K562 (cell line): Measurements from ENCODE around the gene JPT2. TPM values are rescaled to one million over a fixed set of nuclear protein-coding genes. Genes with fewer than 3 reads are reported as not detected.

ENCODE experiments used
- CC2D1A ChIP-seq: fragments of 450-650 bp; IDR thresholded peaks from 2 replicates; pipeline ENCODE4 v1.6.1; 2017; ENCODE audit warnings: mild to moderate bottlenecking
- CCAR2 ChIP-seq: fragments of 200-400 bp; formaldehyde crosslinking; IDR thresholded peaks from 2 replicates; pipeline ENCODE4 v1.6.1; 2017; ENCODE audit warnings: mild to moderate bottlenecking, low read depth, low read length
- DACH1 ChIP-seq: fragments of 450-650 bp; IDR thresholded peaks from 2 replicates; pipeline ENCODE4 v1.6.1; 2018; ENCODE audit not compliant: partially characterized antibody
- FOXM1 ChIP-seq, 2 experiments: fragments of 450-650 bp in 1 of 2; sonication (generic) in 1 of 2; formaldehyde crosslinking in 1 of 2; IDR thresholded peaks; 2 replicates each; pipeline versions ENCODE4 v1.6.1 to v1.9.0; 2017 to 2022; ENCODE audit warnings: low read depth in 2 of 2, mild to moderate bottlenecking in 2 of 2, missing genetic modification reagents in 1 of 2, moderate library complexity in 1 of 2
- MED1 ChIP-seq: sonication (generic); formaldehyde crosslinking; IDR thresholded peaks from 2 replicates; pipeline ENCODE4 v1.8.1; 2023; ENCODE audit warnings: missing genetic modification reagents, borderline replicate concordance
- NR2C2 ChIP-seq, 2 experiments: fragments of 200-800 bp in 1 of 2; sonication (Bioruptor generic) in 1 of 2; sonication (generic) in 1 of 2; formaldehyde crosslinking in 1 of 2; IDR thresholded peaks; 2 replicates each; pipeline versions ENCODE4 v1.6.1 to v1.8.0; 2016 to 2022; ENCODE audit warnings: mild to moderate bottlenecking in 1 of 2, missing compliant biosample characterization in 1 of 2, missing genetic modification characterization in 1 of 2, missing genetic modification reagents in 1 of 2
- SPI1 ChIP-seq: IDR thresholded peaks from 2 replicates; pipeline ENCODE4 v1.6.1; 2011; ENCODE audit warnings: low read depth, low read length, control low read depth, borderline replicate concordance
- TEAD1 ChIP-seq, 2 experiments: fragments of 450-650 bp in 1 of 2; sonication (generic) in 1 of 2; formaldehyde crosslinking; IDR thresholded peaks; 2 replicates each; pipeline versions ENCODE4 v1.4.0 to v1.8.0; 2020 to 2022; ENCODE audit warnings: mild to moderate bottlenecking in 2 of 2, missing genetic modification reagents in 1 of 2
- ZNF217 ChIP-seq: sonication (generic); formaldehyde crosslinking; IDR thresholded peaks from 2 replicates; pipeline ENCODE4 v1.8.0; 2022; ENCODE audit warnings: mild to moderate bottlenecking, missing genetic modification reagents
- polyA plus RNA-seq, 8 experiments: library from polyadenylated mRNA; depleted of rRNA in 4 of 8; stranded (reverse) in 5 of 8; unstranded in 3 of 8; fragments of >200 nt; fragmentation: Nextera tagmentation in 2 of 8; fragmentation: Illumina TruSeq in 1 of 8; extraction: Ambion mirVana in 2 of 8; extraction: Trizol in 1 of 8; gene quantifications; 2 replicates each; pipeline versions ENCODE4 v1.2.1 to v1.2.3, GENCODE V29; 2011 to 2014; ENCODE audit warnings: inconsistent platforms in 1 of 8, missing spikeins in 1 of 8
- total RNA-seq, 7 experiments: library from RNA; depleted of rRNA in 6 of 7; stranded (reverse); fragments of >200 nt in 6 of 7; fragmentation: Illumina TruSeq in 2 of 7; extraction: Trizol in 2 of 7; gene quantifications; 2 replicates each; pipeline versions ENCODE4 v1.2.1 to v1.2.3, GENCODE V29; 2011 to 2021; ENCODE audit warnings: low replicate concordance in 1 of 7
- TF ChIP-seq, protein P1 (sequence below): fragments of 450-650 bp; formaldehyde crosslinking; IDR thresholded peaks from 2 replicates; pipeline ENCODE4 v1.4.0; 2022; ENCODE audit warnings: missing genetic modification characterization
- TF ChIP-seq, protein P2 (sequence below): sonication (generic); formaldehyde crosslinking; IDR thresholded peaks from 2 replicates; pipeline ENCODE4 v1.8.1; 2022; ENCODE audit warnings: missing genetic modification reagents
- TF ChIP-seq, protein P3 (sequence below): sonication (generic); formaldehyde crosslinking; IDR thresholded peaks from 2 replicates; pipeline ENCODE4 v1.8.1; 2023; ENCODE audit warnings: mild to moderate bottlenecking, missing genetic modification reagents
- TF ChIP-seq, protein P4 (sequence below): fragments of 450-650 bp; IDR thresholded peaks from 2 replicates; pipeline ENCODE4 v1.6.1; 2016; ENCODE audit warnings: antibody characterized with exemption
- TF ChIP-seq, protein P5 (sequence below): sonication (generic); formaldehyde crosslinking; IDR thresholded peaks from 2 replicates; pipeline ENCODE4 v1.9.0; 2022; ENCODE audit warnings: mild to moderate bottlenecking, missing genetic modification reagents
- TF ChIP-seq, protein P6 (sequence below): fragments of 450-650 bp; IDR thresholded peaks from 2 replicates; pipeline ENCODE4 v1.6.1; 2016; ENCODE audit warnings: missing biosample characterization, missing genetic modification characterization

JPT2 gene
- total and polyA plus RNA-seq, 9 of the 15 experiments (the other 6 are each of a cell fraction or from before 2014, with no cell fraction given) = 25.5 to 133 (median 106) TPM

DNA sequence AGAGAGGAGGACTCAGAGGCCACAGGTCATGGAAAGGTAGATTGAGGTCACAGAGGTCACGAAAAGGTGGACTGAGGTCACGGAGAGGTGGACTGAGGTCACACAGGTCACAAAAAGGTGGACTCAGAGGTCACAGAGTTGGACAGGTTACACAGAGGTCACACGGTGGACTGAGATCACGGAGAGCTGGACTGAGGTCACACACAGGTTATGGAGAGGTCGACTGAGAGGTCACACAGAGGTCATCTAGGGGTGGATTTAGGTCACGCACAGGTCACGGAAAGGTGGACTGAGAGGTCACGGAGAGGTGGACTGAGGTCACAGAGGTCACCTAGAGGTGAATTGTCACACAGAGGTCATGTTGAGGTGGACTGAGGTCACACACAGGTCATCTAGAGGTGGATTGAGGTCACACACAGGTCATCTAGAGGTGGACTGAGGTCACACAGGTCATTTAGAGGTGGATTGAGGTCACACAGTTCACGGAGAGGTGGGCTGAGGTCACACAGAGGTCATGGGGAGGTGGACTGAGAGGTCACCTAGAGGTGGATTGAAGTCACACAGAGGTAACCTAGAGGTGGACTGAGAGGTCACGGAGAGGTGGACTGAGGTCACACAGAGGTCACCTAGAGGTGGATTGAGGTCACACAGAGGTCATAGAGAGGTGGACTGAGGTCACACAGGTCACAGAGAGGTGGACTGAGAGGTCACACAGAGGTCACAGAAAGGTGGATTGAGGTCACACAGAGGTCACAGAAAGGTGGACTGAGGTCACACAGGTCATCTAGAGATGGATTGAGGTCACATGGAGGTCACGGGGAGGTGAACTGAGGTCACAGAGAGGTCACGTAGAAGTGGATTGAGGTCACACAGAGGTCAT lies 26.7 kb upstream of the JPT2 start (continued):
- TF ChIP-seq MED1 (CRISPR knock-in tag) (no peak), ZNF217 (peak; percentile 19; the same call in 1 of the 2 replicates), NR2C2 (CRISPR knock-in tag; IDR thresholded peaks at IDR 0.05) (peak; percentile 95), NR2C2 (tag; IDR thresholded peaks at IDR 0.05) (peak; percentile 93), SPI1 (no peak), CCAR2 (no peak), TEAD1 (CRISPR knock-in tag; IDR thresholded peaks at IDR 0.05) (no peak), DACH1 (no peak), FOXM1 (IDR thresholded peaks at IDR 0.05; ENCODE audit: low read depth) (no peak), FOXM1 (CRISPR knock-in tag; IDR thresholded peaks at IDR 0.05; ENCODE audit: low read depth) (0 out of 2 replicates have a peak, but pooled peaks have one; percentile 75), CC2D1A (no peak)
- TF ChIP-seq, protein P1, sequence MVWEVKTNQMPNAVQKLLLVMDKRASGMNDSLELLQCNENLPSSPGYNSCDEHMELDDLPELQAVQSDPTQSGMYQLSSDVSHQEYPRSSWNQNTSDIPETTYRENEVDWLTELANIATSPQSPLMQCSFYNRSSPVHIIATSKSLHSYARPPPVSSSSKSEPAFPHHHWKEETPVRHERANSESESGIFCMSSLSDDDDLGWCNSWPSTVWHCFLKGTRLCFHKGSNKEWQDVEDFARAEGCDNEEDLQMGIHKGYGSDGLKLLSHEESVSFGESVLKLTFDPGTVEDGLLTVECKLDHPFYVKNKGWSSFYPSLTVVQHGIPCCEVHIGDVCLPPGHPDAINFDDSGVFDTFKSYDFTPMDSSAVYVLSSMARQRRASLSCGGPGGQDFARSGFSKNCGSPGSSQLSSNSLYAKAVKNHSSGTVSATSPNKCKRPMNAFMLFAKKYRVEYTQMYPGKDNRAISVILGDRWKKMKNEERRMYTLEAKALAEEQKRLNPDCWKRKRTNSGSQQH = 0 out of 2 replicates have a peak, but pooled peaks have one; percentile 25
- TF ChIP-seq, protein P2, sequence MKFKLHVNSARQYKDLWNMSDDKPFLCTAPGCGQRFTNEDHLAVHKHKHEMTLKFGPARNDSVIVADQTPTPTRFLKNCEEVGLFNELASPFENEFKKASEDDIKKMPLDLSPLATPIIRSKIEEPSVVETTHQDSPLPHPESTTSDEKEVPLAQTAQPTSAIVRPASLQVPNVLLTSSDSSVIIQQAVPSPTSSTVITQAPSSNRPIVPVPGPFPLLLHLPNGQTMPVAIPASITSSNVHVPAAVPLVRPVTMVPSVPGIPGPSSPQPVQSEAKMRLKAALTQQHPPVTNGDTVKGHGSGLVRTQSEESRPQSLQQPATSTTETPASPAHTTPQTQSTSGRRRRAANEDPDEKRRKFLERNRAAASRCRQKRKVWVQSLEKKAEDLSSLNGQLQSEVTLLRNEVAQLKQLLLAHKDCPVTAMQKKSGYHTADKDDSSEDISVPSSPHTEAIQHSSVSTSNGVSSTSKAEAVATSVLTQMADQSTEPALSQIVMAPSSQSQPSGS (CRISPR knock-in tag) = peak; percentile 35; the same call in 1 of the 2 replicates
- TF ChIP-seq, protein P3, sequence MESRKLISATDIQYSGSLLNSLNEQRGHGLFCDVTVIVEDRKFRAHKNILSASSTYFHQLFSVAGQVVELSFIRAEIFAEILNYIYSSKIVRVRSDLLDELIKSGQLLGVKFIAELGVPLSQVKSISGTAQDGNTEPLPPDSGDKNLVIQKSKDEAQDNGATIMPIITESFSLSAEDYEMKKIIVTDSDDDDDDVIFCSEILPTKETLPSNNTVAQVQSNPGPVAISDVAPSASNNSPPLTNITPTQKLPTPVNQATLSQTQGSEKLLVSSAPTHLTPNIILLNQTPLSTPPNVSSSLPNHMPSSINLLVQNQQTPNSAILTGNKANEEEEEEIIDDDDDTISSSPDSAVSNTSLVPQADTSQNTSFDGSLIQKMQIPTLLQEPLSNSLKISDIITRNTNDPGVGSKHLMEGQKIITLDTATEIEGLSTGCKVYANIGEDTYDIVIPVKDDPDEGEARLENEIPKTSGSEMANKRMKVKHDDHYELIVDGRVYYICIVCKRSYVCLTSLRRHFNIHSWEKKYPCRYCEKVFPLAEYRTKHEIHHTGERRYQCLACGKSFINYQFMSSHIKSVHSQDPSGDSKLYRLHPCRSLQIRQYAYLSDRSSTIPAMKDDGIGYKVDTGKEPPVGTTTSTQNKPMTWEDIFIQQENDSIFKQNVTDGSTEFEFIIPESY (CRISPR knock-in tag) = peak; percentile 60; the same call in 1 of the 2 replicates
- TF ChIP-seq, protein P4, sequence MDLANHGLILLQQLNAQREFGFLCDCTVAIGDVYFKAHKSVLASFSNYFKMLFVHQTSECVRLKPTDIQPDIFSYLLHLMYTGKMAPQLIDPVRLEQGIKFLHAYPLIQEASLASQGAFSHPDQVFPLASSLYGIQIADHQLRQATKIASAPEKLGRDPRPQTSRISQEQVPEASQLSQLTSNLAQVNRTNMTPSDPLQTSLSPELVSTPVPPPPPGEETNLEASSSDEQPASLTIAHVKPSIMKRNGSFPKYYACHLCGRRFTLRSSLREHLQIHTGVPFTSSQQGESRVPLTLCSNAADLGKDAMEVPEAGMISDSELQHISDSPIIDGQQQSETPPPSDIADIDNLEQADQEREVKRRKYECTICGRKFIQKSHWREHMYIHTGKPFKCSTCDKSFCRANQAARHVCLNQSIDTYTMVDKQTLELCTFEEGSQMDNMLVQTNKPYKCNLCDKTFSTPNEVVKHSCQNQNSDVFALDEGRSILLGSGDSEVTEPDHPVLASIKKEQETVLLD = 0 out of 2 replicates have a peak, but pooled peaks have one; percentile 14
- TF ChIP-seq, protein P5, sequence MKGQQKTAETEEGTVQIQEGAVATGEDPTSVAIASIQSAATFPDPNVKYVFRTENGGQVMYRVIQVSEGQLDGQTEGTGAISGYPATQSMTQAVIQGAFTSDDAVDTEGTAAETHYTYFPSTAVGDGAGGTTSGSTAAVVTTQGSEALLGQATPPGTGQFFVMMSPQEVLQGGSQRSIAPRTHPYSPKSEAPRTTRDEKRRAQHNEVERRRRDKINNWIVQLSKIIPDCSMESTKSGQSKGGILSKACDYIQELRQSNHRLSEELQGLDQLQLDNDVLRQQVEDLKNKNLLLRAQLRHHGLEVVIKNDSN (CRISPR knock-in tag) = peak; percentile 58
- TF ChIP-seq, protein P6, sequence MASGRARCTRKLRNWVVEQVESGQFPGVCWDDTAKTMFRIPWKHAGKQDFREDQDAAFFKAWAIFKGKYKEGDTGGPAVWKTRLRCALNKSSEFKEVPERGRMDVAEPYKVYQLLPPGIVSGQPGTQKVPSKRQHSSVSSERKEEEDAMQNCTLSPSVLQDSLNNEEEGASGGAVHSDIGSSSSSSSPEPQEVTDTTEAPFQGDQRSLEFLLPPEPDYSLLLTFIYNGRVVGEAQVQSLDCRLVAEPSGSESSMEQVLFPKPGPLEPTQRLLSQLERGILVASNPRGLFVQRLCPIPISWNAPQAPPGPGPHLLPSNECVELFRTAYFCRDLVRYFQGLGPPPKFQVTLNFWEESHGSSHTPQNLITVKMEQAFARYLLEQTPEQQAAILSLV (tag) = no peak
